RCC 7860 (cell line): Measurements from ENCODE around the gene ARHGDIA.

Experiments
- DNase-seq: peaks from one replicate; pipeline ENCODE4 v3.0.0-alpha.2; 2015; ENCODE audit warnings: low spot score
- FAIRE-seq: peaks from 2 replicates; lab custom pipeline; 2012; peaks lifted over from hg19 to GRCh38; lab: Jason Lieb, UNC

ARHGDIA gene

GRCh38 chr17:81888988-81889595 lies 18.0 kb upstream of the ARHGDIA start:
- DNase-seq (no peak), FAIRE-seq (no peak)

- DNase-seq: no peak
- FAIRE-seq: no peak
These were observed 17.2 kb upstream of the ARHGDIA start for GRCh38 chr17:81888105-81888987.

GRCh38 chr17:81885869-81886548 lies 14.9 kb upstream of the ARHGDIA start:
- DNase-seq (peak; percentile 99), FAIRE-seq (peak; percentile 97)

GRCh38 chr17:81885454-81885853 lies 14.3 kb upstream of the ARHGDIA start:
- FAIRE-seq (no peak), DNase-seq (no peak)

GRCh38 chr17:81884968-81885367 lies 13.8 kb upstream of the ARHGDIA start:
- FAIRE-seq: no peak
- no peak for DNase-seq

- FAIRE-seq: no peak
These were observed 13.4 kb upstream of the ARHGDIA start for GRCh38 chr17:81884520-81884919.

GRCh38 chr17:81879121-81879520 lies 8.0 kb upstream of the ARHGDIA start:
- FAIRE-seq: no peak
- no peak for DNase-seq

More at GRCh38 chr17:81884520-81884919, 13.4 kb upstream of the ARHGDIA start:
- no peak for DNase-seq

GRCh38 chr17:81878294-81878693 lies 7.2 kb upstream of the ARHGDIA start:
- DNase-seq: no peak
- FAIRE-seq: no peak

GRCh38 chr17:81877569-81877968 lies 6.4 kb upstream of the ARHGDIA start:
- FAIRE-seq (no peak), DNase-seq (no peak)

- no peak for FAIRE-seq
- peak; percentile 81 for DNase-seq
These were observed 472 bp upstream of the ARHGDIA start for GRCh38 chr17:81871387-81872230.

- FAIRE-seq: no peak
These were observed 781 bp downstream of the ARHGDIA start for GRCh38 chr17:81870131-81870980.

GRCh38 chr17:81869221-81870130 lies 1.7 kb downstream of the ARHGDIA start:
- FAIRE-seq (no peak), DNase-seq (no peak)

More at GRCh38 chr17:81870131-81870980, 781 bp downstream of the ARHGDIA start:
- peak; percentile 41 for DNase-seq

GRCh38 chr17:81868674-81869220 lies 2.4 kb downstream of the ARHGDIA start:
- peak; percentile 77 for DNase-seq
- no peak for FAIRE-seq

GRCh38 chr17:81867991-81868673 lies 3.0 kb downstream of the ARHGDIA start:
- no peak for FAIRE-seq
- DNase-seq: no peak

- FAIRE-seq: no peak
- DNase-seq: peak; percentile 34
These were observed 3.8 kb downstream of the ARHGDIA start for GRCh38 chr17:81867170-81867990.

- FAIRE-seq: no peak
These were observed 4.5 kb downstream of the ARHGDIA start for GRCh38 chr17:81866440-81867169.

More at GRCh38 chr17:81866440-81867169, 4.5 kb downstream of the ARHGDIA start:
- DNase-seq: no peak
